Renal cortex interstitium (tissue), 11 donors: ENCODE data around the gene DNAH8. TPM values are rescaled to one million over a fixed set of nuclear protein-coding genes. Genes with fewer than 3 reads are reported as not detected.
"Not testable (repeated sequence)": the region's sequence is repeated elsewhere in the genome, so short reads cannot be mapped to it uniquely, and the experiment has no call there.

Experiments used
- DNase-seq, 11 donors: peaks; one replicate each; pipeline ENCODE4 v3.0.0-alpha.2; 2013; ENCODE audit warnings: low read depth in 9 of 11, low spot score in 4 of 11; ENCODE audit errors: extremely low read depth in 1 of 11
- polyA plus RNA-seq, 3 donors: library from polyadenylated mRNA; unstranded; fragments of 120-200 nt; gene quantifications; one replicate each; pipeline ENCODE4 v1.2.1, GENCODE V29; 2013; ENCODE audit not compliant: insufficient read length in 3 of 3

Gene DNAH8
- polyA plus RNA-seq, 3 donors = 0.39 to 1.1 (median 0.90) TPM

GRCh38 chr6:38782616-38783015 lies 67.5 kb downstream of the DNAH8 start:
- no peak for DNase-seq

- no peak for DNase-seq
Observed at GRCh38 chr6:38783443-38784228, 68.5 kb downstream of the DNAH8 start.

GRCh38 chr6:38784506-38785235 lies 69.6 kb downstream of the DNAH8 start:
- no peak for DNase-seq

GRCh38 chr6:38786486-38786885 lies 71.4 kb downstream of the DNAH8 start:
- DNase-seq = no peak

GRCh38 chr6:38789256-38789655 lies 74.1 kb downstream of the DNAH8 start:
- no peak for DNase-seq

GRCh38 chr6:38792356-38792755 lies 77.2 kb downstream of the DNAH8 start:
- no peak for DNase-seq

GRCh38 chr6:38794682-38795081 lies 79.6 kb downstream of the DNAH8 start:
- DNase-seq = no peak

GRCh38 chr6:38796006-38796405 lies 80.9 kb downstream of the DNAH8 start:
- DNase-seq = no peak

- not testable (repeated sequence) for DNase-seq
Observed at GRCh38 chr6:38796437-38796836, 81.3 kb downstream of the DNAH8 start.

- no peak for DNase-seq
Observed at GRCh38 chr6:38796850-38797249, 81.7 kb downstream of the DNAH8 start.

GRCh38 chr6:38797391-38797790 lies 82.3 kb downstream of the DNAH8 start:
- DNase-seq = peak in 4 of 11 donors; percentile 20 to 61 (median 38)

- no peak for DNase-seq
Observed at GRCh38 chr6:38799529-38800184, 84.5 kb downstream of the DNAH8 start.

GRCh38 chr6:38801305-38801704 lies 86.2 kb downstream of the DNAH8 start:
- DNase-seq = no peak

GRCh38 chr6:38802497-38802896 lies 87.4 kb downstream of the DNAH8 start:
- DNase-seq = no peak

GRCh38 chr6:38803129-38803528 lies 88.0 kb downstream of the DNAH8 start:
- DNase-seq = no peak

- no peak for DNase-seq
Observed at GRCh38 chr6:38804358-38804757, 89.2 kb downstream of the DNAH8 start.

- DNase-seq = no peak
Observed at GRCh38 chr6:38805127-38805655, 90.1 kb downstream of the DNAH8 start.

GRCh38 chr6:38805692-38806091 lies 90.6 kb downstream of the DNAH8 start:
- DNase-seq = no peak

GRCh38 chr6:38806271-38806670 lies 91.2 kb downstream of the DNAH8 start:
- no peak for DNase-seq

- DNase-seq = no peak
Observed at GRCh38 chr6:38806833-38807232, 91.7 kb downstream of the DNAH8 start.
